Activated CD8-positive, alpha-beta memory T cell treated with anti-CD3 and anti-CD28 coated beads for 4 hours (primary cell): ENCODE data around the gene SCRT2.

ENCODE experiments used
- DNase-seq, 2 donors: peaks; one replicate each; pipeline ENCODE4 v3.0.0-alpha.2; 2020; ENCODE audit warnings: low read depth in 2 of 2

The SCRT2 gene

GRCh38 chr20:672963-673602 is 2.5 kb downstream of the SCRT2 start:
- no peak for DNase-seq

DNA sequence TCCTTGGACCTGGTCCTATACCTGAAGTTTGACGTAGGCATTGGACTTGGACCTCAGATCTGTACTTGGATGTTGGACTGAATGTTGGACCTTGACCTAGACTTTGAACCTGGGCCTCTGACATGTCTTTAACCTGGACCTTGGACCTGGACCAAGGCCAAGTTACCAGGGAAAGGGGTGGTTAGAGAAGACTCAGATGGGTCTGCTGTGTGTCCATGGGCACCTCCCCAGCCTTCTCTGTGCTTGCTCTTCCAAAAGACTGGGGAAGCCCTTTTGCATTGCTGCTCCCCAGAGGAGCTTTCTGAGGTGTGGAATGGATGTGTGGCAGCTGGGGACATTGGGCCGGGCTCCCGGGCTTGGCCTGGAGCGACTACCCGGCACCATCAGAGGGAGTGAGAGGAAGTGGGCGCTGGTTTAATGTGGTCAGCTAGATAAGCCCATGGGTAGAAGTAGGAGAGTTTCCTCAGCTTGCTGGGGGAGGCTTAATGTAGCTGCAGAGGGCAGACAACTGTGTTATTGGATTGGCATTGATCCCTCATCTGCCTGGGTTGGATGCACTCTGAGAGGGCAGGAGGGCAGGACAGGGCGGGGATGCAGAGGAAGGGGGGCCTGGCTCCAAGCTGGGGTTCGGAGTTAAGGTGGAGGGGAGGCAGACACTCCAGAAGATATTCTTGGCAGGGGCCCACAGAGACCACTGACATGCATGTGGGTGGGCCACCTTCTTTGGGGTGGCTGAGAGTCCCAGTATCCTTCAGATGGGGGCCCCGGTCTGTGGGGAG is 4.2 kb downstream of the SCRT2 start:
- DNase-seq: no peak

GRCh38 chr20:669573-669972 is 6.0 kb downstream of the SCRT2 start:
- DNase-seq: no peak

DNA sequence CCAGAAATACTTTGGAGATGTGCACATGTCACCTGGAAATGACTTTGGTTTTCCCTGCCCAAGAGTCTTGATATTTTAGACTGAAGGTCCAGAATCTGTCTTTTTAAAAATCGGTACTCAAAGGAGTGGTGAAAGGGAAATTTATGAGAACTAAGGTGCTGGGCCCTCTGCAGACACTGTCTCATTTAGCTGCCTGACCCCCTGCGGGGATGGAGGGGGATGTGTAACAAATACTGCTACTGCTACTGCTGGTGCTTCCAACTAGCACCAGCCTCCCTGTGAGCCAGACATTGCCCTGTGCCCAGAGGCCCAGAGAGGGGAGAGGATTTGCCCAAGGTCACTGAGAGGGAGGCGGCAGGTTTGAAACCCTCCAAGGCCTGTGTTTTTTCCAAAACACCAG is 7.0 kb downstream of the SCRT2 start:
- DNase-seq: no peak

- DNase-seq: no peak
Measured at GRCh38 chr20:668050-668449, 7.6 kb downstream of the SCRT2 start.

- DNase-seq: peak; percentile 39
Measured at GRCh38 chr20:667351-668034, 8.1 kb downstream of the SCRT2 start.

DNA sequence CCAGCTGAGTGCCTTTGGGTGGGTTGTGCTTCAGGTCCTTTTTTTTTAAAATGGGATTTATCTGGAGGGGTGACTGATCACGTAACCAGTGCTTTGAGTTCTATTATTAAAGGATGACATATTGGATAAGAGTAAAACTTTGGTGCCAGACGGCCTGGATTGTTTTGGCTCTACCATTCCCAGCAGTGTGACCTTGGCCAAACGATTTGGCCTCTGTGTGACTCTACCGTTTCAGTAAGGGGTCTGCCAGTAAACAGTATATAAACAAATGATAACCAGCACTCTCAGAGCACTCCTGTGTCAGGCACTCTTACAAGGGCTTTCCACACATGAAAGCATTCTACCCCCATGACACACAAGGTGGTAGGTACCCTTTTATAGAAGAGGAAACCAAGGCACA is 8.7 kb downstream of the SCRT2 start:
- DNase-seq: no peak

GRCh38 chr20:665276-665675 is 10.3 kb downstream of the SCRT2 start:
- DNase-seq: no peak

GRCh38 chr20:664576-664975 is 11.0 kb downstream of the SCRT2 start:
- DNase-seq: no peak

DNA sequence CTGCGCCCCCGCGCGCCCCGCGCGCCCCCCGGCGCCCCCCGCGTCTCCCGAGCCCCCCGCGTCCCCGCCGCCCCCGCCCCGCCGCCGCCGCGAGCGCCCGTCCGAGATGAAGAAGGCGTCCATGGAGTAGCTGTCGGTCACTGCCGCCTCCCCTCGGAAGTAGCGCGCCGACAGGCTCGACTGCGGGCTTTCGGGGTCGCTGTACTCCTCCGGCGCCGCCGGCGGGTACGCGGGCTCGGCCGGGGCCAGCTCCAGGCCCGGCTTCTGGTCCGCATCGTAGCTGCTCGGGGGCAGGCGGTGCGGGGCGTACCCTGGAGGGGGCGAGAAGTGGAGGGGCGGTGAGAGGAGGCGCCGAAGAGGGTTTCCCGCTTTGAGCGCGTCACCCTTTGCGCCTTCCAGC is 11.5 kb downstream of the SCRT2 start:
- DNase-seq: no peak

- no peak for DNase-seq
Measured at GRCh38 chr20:663315-664090, 12.1 kb downstream of the SCRT2 start.

GRCh38 chr20:662277-663192 is 13.1 kb downstream of the SCRT2 start:
- no peak for DNase-seq

GRCh38 chr20:661474-662270 is 13.9 kb downstream of the SCRT2 start:
- no peak for DNase-seq

GRCh38 chr20:658731-659291 is 16.8 kb downstream of the SCRT2 start:
- no peak for DNase-seq

- no peak for DNase-seq
Measured at GRCh38 chr20:658202-658601, 17.4 kb downstream of the SCRT2 start.

GRCh38 chr20:655726-656624 is 19.6 kb downstream of the SCRT2 start:
- no peak for DNase-seq

DNA sequence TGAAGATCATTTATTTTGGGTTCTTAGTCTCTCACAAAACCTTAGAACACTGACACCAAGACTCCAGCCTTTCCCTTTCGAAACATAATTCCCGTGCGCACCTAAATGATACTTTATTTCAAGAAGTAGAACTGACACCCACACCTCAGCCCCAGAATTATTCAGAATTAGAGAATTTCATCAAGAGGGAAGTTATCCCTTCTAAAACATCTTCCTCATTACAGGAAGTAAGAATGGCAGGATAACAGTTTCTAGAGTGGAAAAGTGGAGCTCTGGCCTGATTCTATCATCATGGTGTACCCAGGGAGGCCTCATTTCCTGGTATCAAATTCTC is 21.2 kb downstream of the SCRT2 start:
- no peak for DNase-seq

DNA sequence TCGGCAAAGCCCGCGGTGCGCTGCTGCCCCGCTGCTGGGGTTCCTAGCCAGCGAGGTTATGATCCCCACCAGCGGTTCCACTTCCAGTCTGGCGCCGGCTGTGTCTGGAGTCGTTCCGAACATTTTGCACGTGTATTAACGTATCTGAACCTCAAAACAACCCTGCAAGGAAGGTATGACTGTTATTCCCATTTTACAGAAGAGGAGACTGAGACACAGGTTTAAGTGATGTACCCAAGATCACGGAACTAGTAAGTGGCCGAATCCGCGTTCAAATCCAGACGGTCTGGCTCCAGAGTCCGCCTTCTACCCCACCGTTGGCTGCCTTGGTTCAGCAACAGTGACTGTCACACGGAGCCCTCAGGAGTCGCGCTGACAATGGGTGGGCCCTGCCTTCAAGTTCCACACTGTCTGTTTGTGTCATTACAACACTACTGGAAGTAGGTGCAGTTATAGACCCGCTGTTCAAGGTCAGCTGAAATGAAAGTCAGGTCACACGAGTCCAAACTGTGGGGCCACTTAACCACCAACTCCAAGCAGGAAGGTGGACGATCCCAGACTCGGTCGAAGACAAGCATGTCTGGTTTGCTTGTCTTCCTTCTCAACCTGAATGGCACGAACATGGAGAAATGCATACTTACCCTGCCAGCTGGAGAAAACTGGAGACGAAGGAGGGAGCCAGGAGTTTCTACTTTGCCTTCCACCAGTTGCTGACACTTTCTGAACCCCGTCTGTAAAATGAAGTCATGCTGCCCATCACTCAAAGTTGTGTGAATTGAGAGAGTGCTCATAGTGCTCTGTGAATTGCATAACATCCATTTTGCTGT is 21.8 kb downstream of the SCRT2 start:
- no peak for DNase-seq
